ENCODE results near the gene BTBD1.

The BTBD1 gene

DNA sequence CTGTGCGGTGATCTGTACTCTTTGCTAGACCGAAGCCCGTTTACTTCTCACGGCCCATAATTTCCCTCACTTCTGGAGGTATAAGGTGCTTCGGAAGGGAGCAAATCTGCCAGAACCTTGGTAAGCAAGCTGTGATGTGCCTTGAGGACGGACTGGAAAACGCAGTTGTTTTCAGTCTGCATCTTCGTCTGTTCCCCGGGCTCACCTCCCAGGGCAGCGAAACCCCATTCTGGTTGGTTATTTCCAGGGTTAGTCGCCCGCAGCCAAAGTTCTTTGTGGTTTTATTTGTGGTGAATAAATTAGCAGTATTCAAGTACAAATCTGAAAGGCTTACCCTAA is 80.6 kb downstream of the BTBD1 start:
- no peak for DNase-seq

DNA sequence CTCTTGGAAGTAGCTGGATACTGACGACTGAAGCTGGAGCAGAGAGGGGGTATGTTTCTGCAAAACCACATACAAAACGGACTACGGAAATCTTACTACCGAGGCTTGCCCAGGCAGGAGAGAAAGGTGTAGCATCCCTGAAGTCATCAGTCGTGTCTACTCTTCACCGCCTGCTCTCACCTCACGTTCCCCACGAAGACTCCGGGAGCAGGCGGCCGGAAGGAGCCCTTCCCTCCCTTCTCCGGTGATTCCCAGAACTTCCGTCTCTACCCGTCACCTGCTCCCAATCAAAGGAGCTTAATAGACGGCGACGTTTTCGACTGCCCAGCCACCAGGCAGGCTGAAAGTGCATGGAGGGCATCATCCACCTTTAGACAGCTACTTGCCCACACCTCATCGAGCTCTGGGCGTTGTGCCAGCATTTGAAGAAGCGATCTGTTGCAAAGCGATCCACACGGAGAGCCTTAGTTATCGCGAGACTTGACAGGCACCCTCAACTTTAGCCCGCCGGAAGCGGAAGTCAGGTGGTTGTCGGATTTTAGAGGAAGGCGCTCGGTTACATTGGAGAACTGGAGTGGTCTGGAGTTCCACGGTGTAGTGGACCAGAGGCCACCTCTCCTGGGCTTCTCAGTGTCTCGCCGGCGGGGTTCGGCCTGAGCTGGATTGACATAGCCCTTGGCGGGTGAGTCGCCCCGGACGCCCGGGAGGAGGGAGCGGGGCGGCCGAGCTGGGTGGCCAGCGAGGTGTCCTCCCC is 81.2 kb downstream of the BTBD1 start, which contains the start of gene RAMAC:
RAMAC (plus strand) TSS at position 523 of the 754 bp plus-strand sequence. CDS start 2,809 bp downstream, outside the sequence.
- peak; percentile 96 for DNase-seq

DNA sequence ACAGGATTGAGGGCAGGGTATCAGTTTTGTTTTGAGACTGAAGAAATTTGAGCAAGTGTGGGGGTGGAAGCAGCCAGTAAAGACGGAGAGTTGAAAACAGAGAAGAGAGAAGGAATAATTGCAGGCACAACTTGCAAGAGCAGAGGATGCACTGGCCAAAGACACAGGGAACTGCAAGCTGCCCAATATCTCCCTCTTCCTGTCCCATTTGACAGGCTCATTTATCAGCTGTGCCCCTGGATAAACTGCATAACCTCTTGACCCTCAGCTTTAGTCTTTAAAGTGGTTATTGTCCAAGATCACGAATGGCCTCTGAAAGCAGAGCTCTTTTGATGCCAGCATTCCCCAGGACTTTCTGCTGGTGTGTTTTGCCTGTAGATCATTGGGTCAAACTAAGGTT is 86.1 kb downstream of the BTBD1 start:
- no peak for DNase-seq

DNA sequence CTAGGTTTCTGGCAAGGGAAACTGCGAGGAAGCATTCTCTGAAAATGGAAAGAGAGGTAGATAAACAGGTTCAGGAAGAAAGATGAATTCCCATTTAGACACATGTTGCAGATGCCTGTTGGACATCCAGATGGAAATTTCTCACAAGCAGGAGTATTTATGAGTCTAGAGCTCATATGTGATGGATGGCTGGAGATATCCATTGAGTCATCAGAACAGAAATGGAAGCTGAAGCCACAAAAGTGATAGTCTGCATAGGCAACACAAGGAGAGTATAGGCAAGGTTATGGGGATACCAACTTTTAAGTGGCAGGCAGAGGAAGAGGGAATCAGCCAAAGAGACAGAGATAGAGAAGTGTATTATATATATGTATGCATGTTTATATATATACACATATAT is 87.3 kb downstream of the BTBD1 start:
- no peak for DNase-seq

DNA sequence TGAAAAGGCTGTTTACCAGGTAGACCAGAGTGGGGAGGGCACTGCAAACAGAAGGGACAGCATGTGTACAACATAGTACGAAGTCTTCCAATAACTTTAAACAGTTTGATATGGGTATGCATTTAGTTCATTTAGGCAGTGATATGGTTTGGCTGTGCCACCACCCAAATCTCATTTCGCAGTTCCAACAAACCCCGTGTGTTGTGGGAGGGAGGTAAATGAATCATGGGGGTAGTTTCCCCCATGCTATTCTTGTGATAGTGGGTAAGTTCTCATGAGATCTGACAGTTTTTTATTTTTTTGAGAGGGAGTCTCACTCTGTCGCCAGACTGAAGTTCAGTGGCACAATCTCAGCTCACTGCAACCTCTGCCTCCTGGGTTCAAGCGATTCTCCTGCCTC is 88.6 kb downstream of the BTBD1 start:
- DNase-seq: no peak

DNA sequence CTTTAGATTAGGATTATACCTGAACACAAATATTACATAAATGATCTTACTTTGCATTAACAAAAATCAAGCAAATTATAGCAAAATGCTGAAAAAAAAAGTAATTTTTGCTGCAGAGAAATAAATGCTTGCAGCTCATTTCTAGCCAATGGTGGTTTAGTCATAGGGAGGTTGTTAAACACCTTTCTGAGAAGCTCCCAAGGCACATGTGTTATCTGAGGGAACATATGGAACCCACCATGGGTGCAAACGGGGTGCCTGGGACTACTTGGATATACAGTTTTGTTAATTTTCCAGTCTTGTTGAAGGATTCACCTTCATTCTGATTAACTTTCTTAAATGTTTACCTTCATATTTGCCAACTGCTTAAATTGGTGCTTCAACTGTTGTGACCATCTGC is 90.0 kb downstream of the BTBD1 start:
- no peak for DNase-seq

DNA sequence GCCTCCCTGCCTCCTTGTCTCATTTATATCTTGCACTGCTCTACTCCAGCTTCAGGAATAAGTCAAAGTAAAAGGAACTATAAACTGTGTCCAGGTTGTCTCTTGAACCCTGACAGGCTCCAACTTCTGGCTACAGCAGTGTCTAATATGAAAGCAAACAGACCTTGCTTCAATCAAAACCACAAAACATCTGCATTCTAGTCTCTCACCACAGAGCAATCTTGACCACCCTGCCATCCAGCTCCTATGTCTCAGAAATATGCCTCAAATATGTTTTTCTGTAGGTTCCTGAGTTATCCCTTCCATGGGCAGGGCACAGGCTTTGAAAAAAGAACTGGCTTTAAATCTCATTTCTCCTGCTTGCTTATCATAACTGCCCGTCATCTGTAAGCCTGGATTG is 94.1 kb downstream of the BTBD1 start:
- DNase-seq: no peak

DNA sequence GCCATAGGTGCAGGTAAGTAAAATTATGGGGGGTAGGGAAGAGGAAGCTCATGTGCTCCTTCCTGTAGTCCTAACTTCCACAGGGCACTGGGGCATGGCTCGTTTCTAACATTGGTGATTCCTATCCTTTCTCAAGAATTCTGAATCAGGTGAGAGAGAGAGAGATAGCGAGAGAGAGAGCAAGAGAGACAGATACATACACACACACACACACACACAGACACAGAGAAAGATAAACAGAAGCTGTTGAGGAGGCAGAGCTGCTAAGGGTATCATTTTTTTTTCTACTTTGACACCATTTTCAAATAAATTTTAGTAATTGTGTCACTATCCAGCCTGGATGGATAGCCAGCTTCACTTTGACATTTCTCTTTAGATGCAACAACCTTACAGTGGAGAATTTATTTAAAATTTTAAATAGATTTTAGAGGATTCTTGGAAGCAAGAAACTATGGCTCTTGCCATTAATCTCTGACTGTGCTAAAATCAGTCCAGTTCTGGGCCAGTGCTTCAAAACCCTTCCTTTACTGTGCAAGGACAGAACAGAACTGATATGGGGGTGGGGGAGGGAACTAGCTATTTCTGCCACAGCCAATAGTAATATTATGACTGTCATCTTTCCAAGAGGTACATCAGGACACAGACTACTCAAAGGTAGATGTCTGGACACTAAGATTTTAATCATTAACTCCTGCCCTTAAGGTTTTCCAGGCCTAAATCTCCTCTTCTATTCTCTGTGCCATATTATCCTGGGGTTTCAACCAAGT is 95.7 kb downstream of the BTBD1 start:
- DNase-seq: no peak

DNA sequence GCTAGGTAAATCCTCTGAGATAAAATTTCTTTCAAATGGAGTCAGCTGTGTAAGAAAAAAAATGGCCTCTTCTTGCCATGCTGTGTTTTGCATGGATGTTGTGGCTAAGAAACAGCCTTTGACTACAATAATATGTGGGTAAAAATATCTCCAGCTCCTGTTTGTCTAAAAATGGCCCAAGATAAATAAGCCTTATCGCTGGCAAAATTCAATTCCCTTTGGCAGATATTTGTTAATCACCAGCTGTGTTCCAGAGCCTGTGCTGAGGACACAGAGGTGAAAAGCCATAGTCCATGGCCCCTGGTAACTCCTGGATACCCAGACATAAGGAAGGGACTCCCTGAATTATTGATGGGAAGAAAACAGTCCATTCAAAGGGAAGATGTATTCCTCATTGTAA is 96.4 kb downstream of the BTBD1 start:
- DNase-seq: no peak

DNA sequence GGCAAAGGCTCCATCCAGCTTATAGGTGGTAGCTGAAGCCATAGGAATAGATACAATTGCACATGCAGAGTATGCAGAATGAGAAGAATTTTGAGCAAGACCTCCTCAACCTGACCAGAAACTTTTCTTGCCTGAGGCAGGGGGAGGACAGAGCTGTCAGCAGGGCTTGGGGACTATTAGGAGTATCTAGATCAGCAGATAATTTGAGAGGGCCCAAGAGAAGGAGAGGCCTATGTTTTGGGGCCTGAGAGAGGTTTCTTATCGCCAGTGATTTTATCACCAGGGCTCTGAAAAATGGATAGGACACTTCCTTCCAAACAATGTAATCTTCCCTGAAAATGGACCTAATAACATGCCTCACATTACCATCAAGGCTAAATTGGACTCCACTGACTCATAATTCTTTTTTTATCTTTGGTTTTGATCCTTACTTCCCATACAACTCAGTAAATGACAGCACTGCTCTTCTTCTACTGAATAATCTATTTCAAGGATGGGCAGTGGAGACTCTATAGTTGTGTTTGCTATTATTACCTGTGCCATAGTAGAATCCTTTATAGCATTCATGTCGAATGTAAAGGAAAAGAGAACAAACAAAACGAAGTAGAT is 96.9 kb downstream of the BTBD1 start:
- DNase-seq: no peak

DNA sequence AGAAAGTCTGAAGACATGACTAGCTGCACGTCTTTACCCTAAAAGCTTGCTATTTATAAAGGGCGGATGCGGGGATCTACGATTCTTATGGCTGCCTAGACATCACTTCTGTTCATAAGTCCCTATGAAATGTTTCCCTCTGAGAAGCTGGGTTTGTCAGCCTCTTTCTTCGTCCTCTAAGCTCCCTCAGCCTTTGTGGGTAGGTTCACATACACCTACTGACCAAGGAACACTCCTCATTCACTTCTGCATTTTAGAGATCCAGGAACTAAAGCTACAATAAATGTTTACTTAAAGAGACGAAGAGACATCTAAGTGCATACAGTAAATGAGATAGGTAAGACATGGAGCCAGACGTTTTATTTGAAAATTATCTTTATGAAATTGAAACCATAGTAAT is 97.7 kb downstream of the BTBD1 start:
- no peak for DNase-seq

DNA sequence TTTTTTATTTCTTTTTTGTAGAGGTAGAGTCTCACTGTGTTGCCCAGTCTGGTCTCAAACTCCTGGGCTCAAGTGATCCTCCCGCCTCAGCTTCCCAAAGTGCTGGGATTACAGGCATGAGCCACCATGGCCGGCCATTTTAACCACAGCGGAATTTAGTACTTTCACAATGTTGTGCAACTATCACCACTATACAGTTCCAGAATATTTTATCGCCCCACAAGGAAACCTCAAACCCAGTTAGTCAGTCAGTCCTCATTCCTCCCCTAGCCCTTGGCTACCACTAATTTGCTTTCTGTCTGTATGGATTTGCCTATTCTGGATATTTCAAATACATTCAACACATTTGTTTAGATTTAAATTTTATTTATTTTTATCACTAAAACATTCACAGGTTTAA is 99.0 kb downstream of the BTBD1 start:
- DNase-seq: peak; percentile 13

DNA sequence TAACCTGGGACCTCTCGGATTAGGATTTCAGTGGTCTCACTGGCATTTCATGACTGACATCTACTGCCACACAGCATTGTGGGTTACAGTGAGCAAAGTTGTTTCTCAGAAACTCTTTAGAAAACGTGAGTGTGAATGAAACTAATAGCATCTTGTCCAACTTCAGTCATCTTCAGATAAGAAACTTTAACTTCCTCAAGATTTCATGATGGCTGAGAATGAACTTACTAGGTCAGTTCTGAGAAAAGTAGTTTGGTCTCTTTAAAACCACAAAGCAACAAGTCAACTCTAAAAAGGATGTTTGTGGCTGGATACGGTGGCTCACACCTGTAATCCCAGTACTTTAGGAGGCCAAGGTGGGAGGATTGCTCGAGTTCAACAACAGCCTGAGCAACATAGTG is 100.4 kb downstream of the BTBD1 start:
- no peak for DNase-seq
